BJ (cell line): ENCODE measurements around the gene CCN6. TPM values are rescaled to one million over a fixed set of nuclear protein-coding genes. Genes with fewer than 3 reads are reported as not detected.
"Not testable (repeated sequence)": the region's sequence is repeated elsewhere in the genome, so short reads cannot be mapped to it uniquely, and the experiment has no call there.

Experiments used
- CTCF ChIA-PET: fragments of 350-600 bp; formaldehyde crosslinking; extraction: SDS; loops from one replicate; lab custom pipeline; 2021; ENCODE audit warnings: antibody characterized with exemption, inconsistent platforms; lab: Yijun Ruan, JAX
- POLR2A ChIA-PET: fragments of 300-600 bp; sonication (Branson Sonifier 250); formaldehyde crosslinking; extraction: SDS; loops from one replicate; lab custom pipeline; 2021; ENCODE audit warnings: antibody characterized with exemption; lab: Charles Lee
- DNase-seq: peaks from one replicate; pipeline ENCODE4 v3.0.0-alpha.2; 2011; ENCODE audit warnings: low read depth
- H3K27me3 ChIP-seq: 2 replicates; pipeline ENCODE4 v1.6.0; 2011; ENCODE audit warnings: low read length; ENCODE audit not compliant: control insufficient read depth, insufficient read depth
- H3K36me3 ChIP-seq: 2 replicates; pipeline ENCODE4 v1.5.1; 2011; ENCODE audit warnings: low read length; ENCODE audit not compliant: control insufficient read depth, insufficient read depth
- H3K4me3 ChIP-seq: 2 replicates; pipeline ENCODE4 v1.5.1; 2011; ENCODE audit warnings: low read depth, mild to moderate bottlenecking, control low read depth, low read length
- CTCF ChIP-seq: IDR thresholded peaks from 2 replicates; pipeline ENCODE4 v1.5.1; 2011; ENCODE audit warnings: low read depth, mild to moderate bottlenecking, control low read depth, inconsistent platforms, low read length, moderate library complexity; ENCODE audit not compliant: insufficient read depth
- polyA plus RNA-seq: library from polyadenylated mRNA; depleted of rRNA; stranded (reverse); fragments of >200 nt; gene quantifications from 2 replicates; pipeline ENCODE4 v1.2.3, GENCODE V29; 2011

CCN6 gene
- polyA plus RNA-seq, 1 experiment: not detected

GRCh38 chr6:112043032-112044007 is 10.6 kb upstream of the CCN6 start:
- Histone ChIP-seq H3K4me3 (peak overlapping the region; percentile 61), H3K36me3 (no peaks in the 10 kb centered on the region), H3K27me3 (no peaks in the 10 kb centered on the region)
- peak; percentile 99 for TF ChIP-seq CTCF
- no peak for DNase-seq
- ChIA-PET CTCF (interaction anchor here (0.6 to 6.3 kb wide), 32 partner anchors 9 to 785 kb away, joined by 3 to 82 read pairs (median 4); partner anchors contain the start of genes FYN and TRAF3IP2), POLR2A (interaction anchor here (0.5 kb wide), 1 partner anchor 334 kb away, joined by 3 read pairs; no protein-coding TSS in a partner anchor)

- H3K36me3 ChIP-seq: no peaks in the 10 kb centered on the region
- CTCF ChIA-PET: interaction anchor here (0.7 to 6.3 kb wide), 16 partner anchors 9 to 987 kb away, joined by 3 to 82 read pairs (median 4); partner anchors contain the start of gene FYN
- POLR2A ChIA-PET: no interaction called here
- H3K4me3 ChIP-seq: no peak overlapping the region
- H3K27me3 ChIP-seq: no peaks in the 10 kb centered on the region
- no peak for DNase-seq
- TF ChIP-seq CTCF: no peak
Measured at GRCh38 chr6:112044196-112044595, 9.7 kb upstream of the CCN6 start.

- Histone ChIP-seq H3K4me3 (no peak overlapping the region), H3K36me3 (no peaks in the 10 kb centered on the region), H3K27me3 (no peaks in the 10 kb centered on the region)
- DNase-seq: peak; percentile 92
- TF ChIP-seq CTCF: no peak
- ChIA-PET CTCF (interaction anchor here (0.6 to 6.3 kb wide), 19 partner anchors 10 to 988 kb away, joined by 3 to 82 read pairs (median 4); partner anchors contain the start of gene FYN), POLR2A (interaction anchor here (0.5 kb wide), 1 partner anchor 402 kb away, joined by 6 read pairs; no protein-coding TSS in a partner anchor)
Measured at GRCh38 chr6:112044856-112045255, 9.0 kb upstream of the CCN6 start.

- H3K4me3 ChIP-seq, H3K36me3 ChIP-seq, CTCF ChIA-PET, H3K27me3 ChIP-seq, POLR2A ChIA-PET, DNase-seq: not testable (repeated sequence)
Measured at GRCh38 chr6:112047523-112047922, 6.4 kb upstream of the CCN6 start.

GRCh38 chr6:112049026-112049799 is 4.7 kb upstream of the CCN6 start:
- Histone ChIP-seq H3K4me3 (no peak overlapping the region), H3K36me3 (no peaks in the 10 kb centered on the region), H3K27me3 (no peaks in the 10 kb centered on the region)
- no peak for TF ChIP-seq CTCF
- CTCF ChIA-PET: interaction anchor here (0.8 to 2.2 kb wide), 5 partner anchors 8 to 64 kb away, joined by 3 to 6 read pairs (median 5); partner anchors contain the start of genes FAM229B and TUBE1
- DNase-seq: no peak
- POLR2A ChIA-PET: no interaction called here
